Activated naive CD4-positive, alpha-beta T cell treated with anti-CD3 and anti-CD28 coated beads, Interleukin-2, amount 50 U/mL, for 24 hours (primary cell): ENCODE measurements around the gene TAF10.

Source experiments
- H3K27ac Mint-ChIP-seq: one replicate; pipeline ENCODE4 v1.8.0; 2021; ENCODE audit warnings: mild to moderate bottlenecking, mixed read lengths
- H3K27me3 Mint-ChIP-seq: one replicate; pipeline ENCODE4 v1.8.0; 2021; ENCODE audit warnings: mixed read lengths
- H3K36me3 Mint-ChIP-seq: one replicate; pipeline ENCODE4 v1.8.0; 2021; ENCODE audit warnings: mixed read lengths
- H3K4me1 Mint-ChIP-seq: one replicate; pipeline ENCODE4 v1.8.0; 2021; ENCODE audit warnings: mixed read lengths
- H3K4me3 Mint-ChIP-seq: one replicate; pipeline ENCODE4 v1.8.0; 2021; ENCODE audit warnings: mild to moderate bottlenecking, mixed read lengths
- H3K9me3 Mint-ChIP-seq: one replicate; pipeline ENCODE4 v1.8.0; 2021; ENCODE audit warnings: mixed read lengths

Gene TAF10

GRCh38 chr11:6621711-6622211 is 9.7 kb upstream of the TAF10 start:
- Mint-ChIP-seq H3K4me3 (no peak overlapping the region), H3K9me3 (no peaks in the 10 kb centered on the region), H3K27me3 (no peaks in the 10 kb centered on the region), H3K36me3 (no peaks in the 10 kb centered on the region), H3K4me1 (peaks cover 6% of the 10 kb centered on the region), H3K27ac (no peak overlapping the region)

DNA sequence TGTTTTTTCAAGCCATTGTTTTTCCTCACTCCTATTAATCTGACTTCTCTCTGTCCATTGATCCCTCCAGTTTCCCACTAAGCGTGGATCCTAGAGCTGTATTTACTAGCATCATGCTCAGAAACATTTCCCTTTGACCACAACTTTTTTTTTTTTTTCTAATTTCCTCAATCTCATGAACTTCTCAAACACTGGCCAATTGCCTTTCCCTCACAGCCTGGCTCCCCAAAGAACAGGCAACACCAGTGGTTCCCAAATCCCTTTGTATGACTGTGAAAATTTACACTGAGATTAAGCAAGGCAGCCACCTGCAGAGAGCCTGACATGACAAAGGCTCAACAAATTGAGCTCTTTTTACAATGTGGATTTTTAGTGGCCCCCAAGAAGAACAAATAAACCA is 8.6 kb upstream of the TAF10 start:
- H3K27ac Mint-ChIP-seq, result no peak overlapping the region
- H3K4me3 Mint-ChIP-seq, result no peak overlapping the region
- H3K36me3 Mint-ChIP-seq, result peaks cover 4% of the 10 kb centered on the region
- H3K27me3 Mint-ChIP-seq, result no peaks in the 10 kb centered on the region
- H3K9me3 Mint-ChIP-seq, result no peaks in the 10 kb centered on the region
- peaks cover 11% of the 10 kb centered on the region for H3K4me1 Mint-ChIP-seq

GRCh38 chr11:6619004-6619745 is 7.2 kb upstream of the TAF10 start, which contains the start of gene TPP1:
TPP1 (minus strand) TSS chr11:6619422; CDS start chr11:6619400, 22 bp downstream.
- Mint-ChIP-seq H3K4me1 (peaks cover 11% of the 10 kb centered on the region), H3K36me3 (peaks cover 8% of the 10 kb centered on the region), H3K27ac (no peak within 1 kb of the TSS), H3K4me3 (no peak within 1 kb of the TSS), H3K27me3 (no peaks in the 10 kb centered on the region), H3K9me3 (no peaks in the 10 kb centered on the region)

GRCh38 chr11:6618117-6619003 is 6.3 kb upstream of the TAF10 start:
- Mint-ChIP-seq H3K9me3 (no peaks in the 10 kb centered on the region), H3K4me1 (peaks cover 11% of the 10 kb centered on the region), H3K4me3 (no peak overlapping the region), H3K36me3 (peaks cover 8% of the 10 kb centered on the region), H3K27me3 (no peaks in the 10 kb centered on the region), H3K27ac (no peak overlapping the region)

GRCh38 chr11:6617315-6617781 is 5.3 kb upstream of the TAF10 start:
- Mint-ChIP-seq H3K36me3 (peaks cover 8% of the 10 kb centered on the region), H3K27me3 (no peaks in the 10 kb centered on the region), H3K9me3 (no peaks in the 10 kb centered on the region), H3K4me3 (no peak overlapping the region), H3K27ac (no peak overlapping the region), H3K4me1 (peaks cover 11% of the 10 kb centered on the region)

DNA sequence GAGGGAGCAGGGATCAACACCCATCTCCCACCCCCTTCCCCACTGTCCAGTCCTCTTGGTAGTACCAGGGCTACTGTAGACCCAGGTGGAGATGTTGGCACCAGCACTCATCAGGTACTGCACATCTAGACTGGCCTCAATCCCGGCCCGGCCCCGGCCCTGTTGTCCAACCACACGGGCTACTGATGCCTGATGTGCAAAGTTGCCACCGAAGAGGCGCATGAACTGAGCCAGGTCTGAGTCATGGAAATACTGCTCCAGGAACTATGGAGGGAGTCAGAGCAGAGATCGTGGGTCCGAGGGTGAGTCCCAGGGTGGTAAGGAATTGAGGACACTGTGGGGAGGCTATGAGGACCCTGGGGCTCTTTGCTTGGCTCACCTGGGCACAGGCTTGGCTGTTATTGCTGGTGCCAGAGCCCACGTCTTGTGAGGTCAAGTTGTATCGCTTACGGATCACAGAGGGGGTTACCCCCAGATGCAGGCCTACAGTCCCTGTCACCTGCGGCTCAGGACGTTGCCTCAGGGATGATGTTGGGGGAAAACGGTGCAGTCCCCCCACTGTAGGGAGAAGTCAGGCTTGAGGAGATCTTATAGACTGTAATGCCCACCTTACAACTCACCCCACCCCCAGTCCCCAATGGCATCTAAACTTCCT is 4.7 kb upstream of the TAF10 start:
- H3K27ac Mint-ChIP-seq, result no peak overlapping the region
- peaks cover 11% of the 10 kb centered on the region for H3K4me1 Mint-ChIP-seq
- no peaks in the 10 kb centered on the region for H3K27me3 Mint-ChIP-seq
- H3K4me3 Mint-ChIP-seq, result peak overlapping the region; percentile 17
- peaks cover 8% of the 10 kb centered on the region for H3K36me3 Mint-ChIP-seq
- no peaks in the 10 kb centered on the region for H3K9me3 Mint-ChIP-seq

- H3K36me3 Mint-ChIP-seq, result peaks cover 11% of the 10 kb centered on the region
- no peak overlapping the region for H3K27ac Mint-ChIP-seq
These were observed 4.0 kb upstream of the TAF10 start for GRCh38 chr11:6615882-6616585.

GRCh38 chr11:6615046-6615445 is 3.0 kb upstream of the TAF10 start:
- Mint-ChIP-seq H3K27me3 (no peaks in the 10 kb centered on the region), H3K27ac (no peak overlapping the region), H3K4me1 (peaks cover 24% of the 10 kb centered on the region), H3K4me3 (no peak overlapping the region), H3K9me3 (no peaks in the 10 kb centered on the region), H3K36me3 (peaks cover 11% of the 10 kb centered on the region)

More at GRCh38 chr11:6615882-6616585, 4.0 kb upstream of the TAF10 start:
- Mint-ChIP-seq H3K27me3 (no peaks in the 10 kb centered on the region), H3K4me1 (peaks cover 17% of the 10 kb centered on the region), H3K9me3 (no peaks in the 10 kb centered on the region), H3K4me3 (no peak overlapping the region)

DNA sequence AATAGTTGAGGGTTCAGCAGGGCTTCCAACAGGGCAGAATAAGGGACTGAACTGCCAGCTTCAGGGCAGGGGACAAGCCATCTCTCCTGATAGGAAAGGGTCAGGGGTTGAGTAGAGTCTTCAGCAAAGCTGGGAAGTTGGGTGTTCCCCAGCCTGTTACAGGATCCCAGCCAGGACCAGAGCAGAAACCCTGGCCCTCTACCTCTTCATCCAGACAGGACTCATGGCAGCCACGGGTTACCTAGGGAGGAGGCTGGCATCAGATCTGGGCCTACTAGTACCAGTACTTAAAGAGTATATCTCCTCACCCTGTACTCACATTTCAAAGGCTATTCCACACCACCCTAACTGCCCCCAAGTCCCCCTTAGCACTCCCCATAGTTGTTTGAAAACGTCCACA is 2.4 kb upstream of the TAF10 start:
- Mint-ChIP-seq H3K9me3 (no peaks in the 10 kb centered on the region), H3K36me3 (peaks cover 17% of the 10 kb centered on the region), H3K4me1 (peaks cover 30% of the 10 kb centered on the region), H3K27me3 (no peaks in the 10 kb centered on the region), H3K4me3 (no peak overlapping the region), H3K27ac (no peak overlapping the region)

DNA sequence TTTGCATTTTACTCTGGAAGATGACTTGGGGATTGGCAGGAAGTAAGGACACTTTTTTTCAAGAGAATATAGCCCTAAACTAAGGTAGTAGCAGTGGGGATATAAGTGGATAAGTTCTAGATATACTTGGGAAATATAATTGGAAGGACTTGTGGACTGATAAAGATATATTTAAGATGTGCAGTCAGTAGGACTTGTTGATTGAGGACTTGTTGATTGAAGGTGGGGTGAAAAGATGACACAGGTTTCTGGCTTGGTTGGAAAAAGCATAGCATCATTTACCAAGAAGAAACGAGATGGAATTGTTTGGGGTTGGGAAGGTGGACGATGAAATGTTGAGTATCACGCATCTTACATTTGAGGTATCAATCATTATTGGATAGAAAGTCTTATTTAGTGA is 1.5 kb upstream of the TAF10 start:
- Mint-ChIP-seq H3K4me1 (peaks cover 37% of the 10 kb centered on the region), H3K27ac (no peak overlapping the region), H3K27me3 (no peaks in the 10 kb centered on the region), H3K4me3 (no peak overlapping the region), H3K9me3 (no peaks in the 10 kb centered on the region), H3K36me3 (peaks cover 18% of the 10 kb centered on the region)

- Mint-ChIP-seq H3K27me3 (no peaks in the 10 kb centered on the region), H3K4me1 (peaks cover 51% of the 10 kb centered on the region), H3K9me3 (no peaks in the 10 kb centered on the region), H3K27ac (no peak overlapping the region), H3K4me3 (peak overlapping the region; percentile 97), H3K36me3 (peaks cover 22% of the 10 kb centered on the region)
These were observed 128 bp downstream of the TAF10 start for GRCh38 chr11:6611963-6612212.

- peak overlapping the region; percentile 93 for H3K27ac Mint-ChIP-seq
- peak overlapping the region; percentile 97 for H3K4me3 Mint-ChIP-seq
- peaks cover 47% of the 10 kb centered on the region for H3K4me1 Mint-ChIP-seq
- peaks cover 23% of the 10 kb centered on the region for H3K36me3 Mint-ChIP-seq
- H3K27me3 Mint-ChIP-seq, result no peaks in the 10 kb centered on the region
- no peaks in the 10 kb centered on the region for H3K9me3 Mint-ChIP-seq
These were observed 689 bp downstream of the TAF10 start for GRCh38 chr11:6611092-6611962.

DNA sequence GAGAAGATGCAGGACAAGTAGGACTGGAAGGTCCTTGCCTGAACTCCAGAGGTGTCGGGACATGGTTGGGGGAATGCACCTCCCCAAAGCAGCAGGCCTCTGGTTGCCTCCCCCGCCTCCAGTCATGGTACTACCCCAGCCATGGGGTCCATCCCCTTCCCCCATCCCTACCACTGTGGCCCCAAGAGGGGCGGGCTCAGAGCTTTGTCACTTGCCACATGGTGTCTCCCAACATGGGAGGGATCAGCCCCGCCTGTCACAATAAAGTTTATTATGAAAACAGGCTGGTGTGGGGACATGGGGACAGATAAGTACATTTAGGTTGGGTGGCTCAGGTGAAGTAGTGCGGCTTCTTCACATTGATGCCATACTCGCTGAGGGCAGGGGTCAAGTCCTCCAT is 1.4 kb downstream of the TAF10 start:
- Mint-ChIP-seq H3K4me3 (peak overlapping the region; percentile 97), H3K36me3 (peaks cover 19% of the 10 kb centered on the region), H3K27me3 (no peaks in the 10 kb centered on the region), H3K4me1 (peaks cover 40% of the 10 kb centered on the region), H3K9me3 (no peaks in the 10 kb centered on the region), H3K27ac (peak overlapping the region; percentile 93)

GRCh38 chr11:6609502-6610015 is 2.5 kb downstream of the TAF10 start:
- Mint-ChIP-seq H3K36me3 (peaks cover 15% of the 10 kb centered on the region), H3K27ac (peak overlapping the region; percentile 75), H3K27me3 (no peaks in the 10 kb centered on the region), H3K4me3 (peak overlapping the region; percentile 97), H3K4me1 (peaks cover 40% of the 10 kb centered on the region), H3K9me3 (no peaks in the 10 kb centered on the region)
